Breast epithelium (tissue), 3 donors: Measurements from ENCODE around the gene KIF5A.

Source experiments
- CTCF ChIP-seq, 3 donors: fragments of 450-650 bp; IDR thresholded peaks; one replicate each; pipeline ENCODE4 v1.5.1; 2016 to 2017; ENCODE audit warnings: antibody characterized with exemption in 3 of 3, mild to moderate bottlenecking in 3 of 3, moderate library complexity in 3 of 3
- POLR2A ChIP-seq: fragments of 450-650 bp; IDR thresholded peaks from one replicate; pipeline ENCODE4 v1.6.1; 2016; ENCODE audit warnings: antibody characterized with exemption, mild to moderate bottlenecking, moderate library complexity
- POLR2AphosphoS5 ChIP-seq, 3 donors: sonication (generic); formaldehyde crosslinking; IDR thresholded peaks; one replicate each; pipeline ENCODE4 v1.6.1; 2017; ENCODE audit warnings: antibody characterized with exemption in 3 of 3

GRCh38 chr12:57539134-57539768 is 10.6 kb upstream of the KIF5A start:
- TF ChIP-seq POLR2A (no peak), CTCF (IDR thresholded peaks at IDR 0.05) (no peak), POLR2AphosphoS5 (IDR thresholded peaks at IDR 0.05) (no peak)
